Astrocyte (in vitro differentiated cells and primary cell): ENCODE measurements around the gene TMEM175. TPM values are rescaled to one million over a fixed set of nuclear protein-coding genes. Genes with fewer than 3 reads are reported as not detected.

Source experiments
- DNase-seq: peaks from one replicate; pipeline ENCODE4 v3.0.0-alpha.2; 2010; ENCODE audit warnings: low read depth
- FAIRE-seq: peaks from 2 replicates; lab custom pipeline; 2011; peaks lifted over from hg19 to GRCh38; lab: Jason Lieb, UNC
- H2AFZ ChIP-seq: 2 replicates; pipeline ENCODE4 v1.6.0; 2012; ENCODE audit warnings: low read depth, low read length, inconsistent platforms
- H3K27ac ChIP-seq: 2 replicates; pipeline ENCODE4 v1.5.1; 2011; ENCODE audit warnings: low read depth, low read length, inconsistent platforms
- H3K27me3 ChIP-seq: 2 replicates; pipeline ENCODE4 v1.6.0; 2011; ENCODE audit warnings: low read length, inconsistent platforms; ENCODE audit not compliant: insufficient read depth
- H3K36me3 ChIP-seq: 2 replicates; pipeline ENCODE4 v1.5.1; 2011; ENCODE audit warnings: low read length, inconsistent platforms; ENCODE audit not compliant: insufficient read depth
- H3K4me1 ChIP-seq: 2 replicates; pipeline ENCODE4 v1.5.1; 2011; ENCODE audit warnings: low read length, inconsistent platforms; ENCODE audit not compliant: insufficient read depth
- H3K4me2 ChIP-seq: 2 replicates; pipeline ENCODE4 v1.6.0; 2012; ENCODE audit warnings: low read length, inconsistent platforms
- H3K4me3 ChIP-seq: 2 replicates; pipeline ENCODE4 v1.5.1; 2011; ENCODE audit warnings: low read depth, mild to moderate bottlenecking, low read length, inconsistent platforms; ENCODE audit not compliant: insufficient read depth
- H3K79me2 ChIP-seq: 2 replicates; pipeline ENCODE4 v1.6.0; 2012; ENCODE audit warnings: mild to moderate bottlenecking, low read length, inconsistent platforms; ENCODE audit not compliant: insufficient read depth
- H3K9ac ChIP-seq: 2 replicates; pipeline ENCODE4 v1.6.0; 2012; ENCODE audit warnings: mild to moderate bottlenecking, low read length, inconsistent platforms
- H3K9me3 ChIP-seq: 2 replicates; pipeline ENCODE4 v1.5.1; 2012; ENCODE audit warnings: low read depth, mild to moderate bottlenecking, low read length, inconsistent platforms; ENCODE audit not compliant: insufficient read depth
- H4K20me1 ChIP-seq: 2 replicates; pipeline ENCODE4 v1.6.0; 2012; ENCODE audit warnings: low read length, inconsistent platforms; ENCODE audit not compliant: insufficient read depth
- H3K27ac Mint-ChIP-seq: one replicate; pipeline ENCODE4 v1.8.0; 2021; ENCODE audit warnings: mild to moderate bottlenecking, mixed read lengths; ENCODE audit not compliant: unreplicated experiment
- H3K27me3 Mint-ChIP-seq: one replicate; pipeline ENCODE4 v1.8.0; 2021; ENCODE audit warnings: low read depth, mixed read lengths; ENCODE audit not compliant: unreplicated experiment
- H3K36me3 Mint-ChIP-seq: one replicate; pipeline ENCODE4 v1.8.0; 2021; ENCODE audit warnings: low read depth, mixed read lengths; ENCODE audit not compliant: unreplicated experiment
- H3K4me1 Mint-ChIP-seq: one replicate; pipeline ENCODE4 v1.8.0; 2021; ENCODE audit warnings: low read depth, mixed read lengths; ENCODE audit not compliant: unreplicated experiment
- H3K4me3 Mint-ChIP-seq: one replicate; pipeline ENCODE4 v1.8.0; 2021; ENCODE audit warnings: mild to moderate bottlenecking, moderate library complexity, mixed read lengths; ENCODE audit not compliant: unreplicated experiment
- H3K9me3 Mint-ChIP-seq: one replicate; pipeline ENCODE4 v1.8.0; 2021; ENCODE audit warnings: mild to moderate bottlenecking, mixed read lengths; ENCODE audit not compliant: unreplicated experiment
- CTCF ChIP-seq: IDR thresholded peaks from 2 replicates; pipeline ENCODE4 v1.5.1; 2011; ENCODE audit warnings: low read depth, mild to moderate bottlenecking, inconsistent platforms, low read length, moderate library complexity; ENCODE audit not compliant: insufficient read depth
- EZH2 ChIP-seq: IDR thresholded peaks from 2 replicates; pipeline ENCODE4 v1.6.1; 2012; ENCODE audit warnings: mild to moderate bottlenecking, low read length, inconsistent platforms; ENCODE audit not compliant: insufficient read depth
- total RNA-seq: library from RNA; stranded (reverse); gene quantifications from 2 replicates; pipeline ENCODE4 v1.2.1, GENCODE V29; 2021

Gene TMEM175
- total RNA-seq, 1 donor from 2014 or later = 22.1 TPM

GRCh38 chr4:992297-993110 lies 60.2 kb downstream of the TMEM175 start:
- TF ChIP-seq EZH2 = no peak
- no peak for TF ChIP-seq CTCF
- Histone ChIP-seq H3K4me2 (no peak overlapping the region), H3K4me1 (peaks cover 6% of the 10 kb centered on the region), H3K36me3 (no peaks in the 10 kb centered on the region), H2AFZ (no peak overlapping the region), H4K20me1 (peaks cover 15% of the 10 kb centered on the region), H3K27me3 (peaks cover 6% of the 10 kb centered on the region), H3K9ac (no peak overlapping the region), H3K9me3 (no peaks in the 10 kb centered on the region), H3K4me3 (no peak overlapping the region), H3K27ac (no peak overlapping the region), H3K79me2 (no peaks in the 10 kb centered on the region)
- no peak for DNase-seq
- Mint-ChIP-seq H3K27ac (peak overlapping the region; percentile 34), H3K9me3 (no peaks in the 10 kb centered on the region), H3K36me3 (peaks cover 3% of the 10 kb centered on the region), H3K4me1 (no peaks in the 10 kb centered on the region), H3K27me3 (peaks cover 7% of the 10 kb centered on the region), H3K4me3 (no peak overlapping the region)
- no peak for FAIRE-seq

- DNase-seq = no peak
- no peaks in the 10 kb centered on the region for H3K9me3 ChIP-seq
- H3K9ac ChIP-seq = no peak within 1 kb of the TSS
- Mint-ChIP-seq H3K4me3 (no peak within 1 kb of the TSS), H3K27me3 (peaks cover 7% of the 10 kb centered on the region), H3K4me1 (no peaks in the 10 kb centered on the region), H3K36me3 (peaks cover 3% of the 10 kb centered on the region), H3K27ac (peak within 1 kb of the TSS; percentile 34), H3K9me3 (no peaks in the 10 kb centered on the region)
- H3K4me1 ChIP-seq = no peaks in the 10 kb centered on the region
- H3K4me2 ChIP-seq = no peak within 1 kb of the TSS
- TF ChIP-seq CTCF (no peak), EZH2 (no peak)
- no peaks in the 10 kb centered on the region for H3K36me3 ChIP-seq
- H3K4me3 ChIP-seq = no peak within 1 kb of the TSS
- peaks cover 13% of the 10 kb centered on the region for H4K20me1 ChIP-seq
- FAIRE-seq = no peak
- H3K27ac ChIP-seq = no peak within 1 kb of the TSS
- no peaks in the 10 kb centered on the region for H3K79me2 ChIP-seq
- no peak within 1 kb of the TSS for H2AFZ ChIP-seq
- peaks cover 15% of the 10 kb centered on the region for H3K27me3 ChIP-seq
Measured at GRCh38 chr4:993111-994029, 61.1 kb downstream of the TMEM175 start, which contains the start of gene SLC26A1. Gene SLC26A1, minus strand, starts transcription at chr4:993404. Its CDS starts 1,701 bp downstream, at chr4:991703.
